Hepatocyte (in vitro differentiated cells): ENCODE measurements around the gene JAK1.

Experiments
- EZH2 ChIP-seq: fragments of 200-600 bp; sonication (generic); IDR thresholded peaks from 2 replicates; pipeline ENCODE4 v1.6.1; 2016; ENCODE audit warnings: antibody characterized with exemption, mild to moderate bottlenecking, borderline replicate concordance
- EZH2phosphoT487 ChIP-seq: fragments of 200-600 bp; sonication (generic); IDR thresholded peaks from one replicate; pipeline ENCODE4 v1.6.1; 2018; ENCODE audit warnings: antibody characterized with exemption, mild to moderate bottlenecking, low read depth, moderate library complexity; ENCODE audit not compliant: unreplicated experiment, severe bottlenecking
- TF ChIP-seq, protein P1 (sequence below): fragments of 200-600 bp; sonication (generic); IDR thresholded peaks from 2 replicates; pipeline ENCODE4 v1.5.1; 2016; ENCODE audit warnings: antibody characterized with exemption, mild to moderate bottlenecking; ENCODE audit not compliant: poor library complexity

DNA sequence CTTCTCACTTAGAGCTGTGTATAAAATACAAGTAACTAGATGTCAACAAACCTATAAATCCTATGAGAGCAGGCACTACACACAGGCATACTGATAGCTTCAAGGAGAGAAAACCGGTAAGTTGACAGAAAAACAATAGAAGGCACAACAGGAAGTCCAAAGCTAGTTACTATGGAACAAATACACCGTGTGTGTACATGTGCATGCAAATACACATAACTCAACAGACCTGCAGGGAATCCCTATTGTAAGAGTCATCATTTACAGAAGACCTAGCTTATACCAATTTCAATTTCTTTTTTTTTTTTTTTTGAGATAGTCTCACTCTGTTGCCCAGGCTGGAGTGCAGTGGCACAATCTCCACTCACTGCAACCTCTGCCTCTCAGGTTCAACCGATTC lies 26.3 kb downstream of the JAK1 start:
- no peak for TF ChIP-seq EZH2
- TF ChIP-seq, protein P1, sequence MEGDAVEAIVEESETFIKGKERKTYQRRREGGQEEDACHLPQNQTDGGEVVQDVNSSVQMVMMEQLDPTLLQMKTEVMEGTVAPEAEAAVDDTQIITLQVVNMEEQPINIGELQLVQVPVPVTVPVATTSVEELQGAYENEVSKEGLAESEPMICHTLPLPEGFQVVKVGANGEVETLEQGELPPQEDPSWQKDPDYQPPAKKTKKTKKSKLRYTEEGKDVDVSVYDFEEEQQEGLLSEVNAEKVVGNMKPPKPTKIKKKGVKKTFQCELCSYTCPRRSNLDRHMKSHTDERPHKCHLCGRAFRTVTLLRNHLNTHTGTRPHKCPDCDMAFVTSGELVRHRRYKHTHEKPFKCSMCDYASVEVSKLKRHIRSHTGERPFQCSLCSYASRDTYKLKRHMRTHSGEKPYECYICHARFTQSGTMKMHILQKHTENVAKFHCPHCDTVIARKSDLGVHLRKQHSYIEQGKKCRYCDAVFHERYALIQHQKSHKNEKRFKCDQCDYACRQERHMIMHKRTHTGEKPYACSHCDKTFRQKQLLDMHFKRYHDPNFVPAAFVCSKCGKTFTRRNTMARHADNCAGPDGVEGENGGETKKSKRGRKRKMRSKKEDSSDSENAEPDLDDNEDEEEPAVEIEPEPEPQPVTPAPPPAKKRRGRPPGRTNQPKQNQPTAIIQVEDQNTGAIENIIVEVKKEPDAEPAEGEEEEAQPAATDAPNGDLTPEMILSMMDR = no peak
- TF ChIP-seq EZH2phosphoT487 = no peak
